Right lobe of liver (tissue), 6 donors: ENCODE measurements around the gene PLN. TPM values are rescaled to one million over a fixed set of nuclear protein-coding genes. Genes with fewer than 3 reads are reported as not detected.

Experiments
- ATAC-seq, 4 donors: fragments of 200-7000 bp; cut with Tn5 transposase; one replicate each; pipeline ENCODE4 v1.9.1; 2020; ENCODE audit warnings: mild to moderate bottlenecking in 4 of 4, moderate library complexity in 4 of 4
- DNase-seq, 3 donors: peaks; one replicate each; pipeline ENCODE4 v3.0.0-alpha.2; 2020
- H3K27ac ChIP-seq, 3 donors: fragments of 200-600 bp; one replicate each; pipeline ENCODE4 v1.8.0; 2022
- H3K27me3 ChIP-seq, 2 donors: fragments of 200-600 bp; one replicate each; pipeline ENCODE4 v1.8.0; 2022
- H3K36me3 ChIP-seq, 4 donors: fragments of 200-600 bp; sonication (generic) in 1 of 4; one replicate each; pipeline versions ENCODE4 v1.5.1 to v1.8.0; 2017 to 2022; ENCODE audit warnings: control low read depth in 1 of 4
- H3K4me1 ChIP-seq, 4 donors: fragments of 200-600 bp; sonication (generic) in 1 of 4; one replicate each; pipeline versions ENCODE4 v1.5.1 to v1.8.0; 2017 to 2022; ENCODE audit warnings: control low read depth in 1 of 4
- H3K4me3 ChIP-seq, 3 donors: fragments of 200-600 bp; one replicate each; pipeline ENCODE4 v1.8.0; 2022
- H3K9me3 ChIP-seq, 4 donors: fragments of 200-600 bp; sonication (generic) in 1 of 4; one replicate each; pipeline versions ENCODE4 v1.5.1 to v1.8.0; 2017 to 2022; ENCODE audit warnings: control low read depth in 1 of 4
- POLR2A ChIP-seq: fragments of 450-650 bp; IDR thresholded peaks from one replicate; pipeline ENCODE4 v1.6.1; 2017; ENCODE audit warnings: antibody characterized with exemption, mild to moderate bottlenecking
- WGBS: methylation state at CpG from one replicate; pipeline ENCODE4 v1.1.6; 2018; ENCODE audit warnings: low coverage, low lambda C conversion rate; ENCODE audit not compliant: insufficient coverage; ENCODE audit errors: missing lambda C conversion rate; 5-methylcytosine and 5-hydroxymethylcytosine counted together
- intact Hi-C, 2 donors: fragments of 100-400 bp; cut with DNase I; formaldehyde crosslinking; loops; one replicate each; pipeline versions ENCODE4 v1.11.2 to v1.14.1; 2022
- total RNA-seq, 6 experiments: library from RNA; depleted of rRNA in 2 of 6; stranded (reverse); fragments of >200 nt in 2 of 6; fragmentation: NEBNext Ultra II Directional in 3 of 6; extraction: Animal tissue kit (Norgen Biotek cat#: 25700) in 3 of 6; gene quantifications; one replicate each; pipeline versions ENCODE4 v1.1.0 to v1.2.4, GENCODE V29; 2016 to 2023
- TF ChIP-seq, protein P1 (sequence below), 4 donors: fragments of 200-600 bp in 3 of 4; fragments of 450-650 bp in 1 of 4; IDR thresholded peaks; one replicate each; pipeline versions ENCODE4 v1.5.1 to v1.8.0; 2016 to 2022; ENCODE audit warnings: antibody characterized with exemption in 4 of 4, mild to moderate bottlenecking in 2 of 4
- donor health status: DM: no; HTN: yes; CAD: no.
- donor health status: DM: no; HTN: no; CAD: no.
- donor health status: DM: no; HTN: no; CAD: no.
- donor health status: DM: no; HTN: yes; CAD: no.
- donor health status: DM: no; HTN: yes; CAD: no.

The PLN gene
- total RNA-seq, 6 experiments from 2014 or later, result 0.12 to 0.25 (median 0.20) TPM; not detected in 2

DNA sequence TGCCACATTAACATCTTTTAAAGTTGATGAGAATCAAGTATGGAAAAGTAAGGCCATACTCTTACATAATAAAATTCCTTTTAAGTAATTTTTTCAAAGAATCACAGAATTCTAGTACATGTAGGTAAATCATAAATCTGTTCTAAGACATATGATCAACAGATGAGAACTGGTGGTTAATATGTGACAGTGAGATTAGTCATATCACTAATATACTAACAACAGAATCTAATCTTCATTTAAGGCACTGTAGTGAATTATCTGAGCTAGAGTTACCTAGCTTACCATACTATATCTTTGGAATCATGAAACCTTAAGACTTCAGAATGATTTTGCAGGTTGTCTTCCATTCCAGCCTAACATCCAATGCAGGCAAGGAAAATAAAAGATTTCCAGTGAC lies 11.6 kb downstream of the PLN start:
- DNase-seq (no peak), ATAC-seq (no peak)
- H3K27me3 ChIP-seq, result no peaks in the 10 kb centered on the region
- H3K27ac ChIP-seq, result no peak overlapping the region
- no peaks in the 10 kb centered on the region for H3K4me1 ChIP-seq
- H3K36me3 ChIP-seq, result no peaks in the 10 kb centered on the region
- H3K9me3 ChIP-seq, result no peaks in the 10 kb centered on the region
- no peak overlapping the region for H3K4me3 ChIP-seq
- TF ChIP-seq, protein P1, sequence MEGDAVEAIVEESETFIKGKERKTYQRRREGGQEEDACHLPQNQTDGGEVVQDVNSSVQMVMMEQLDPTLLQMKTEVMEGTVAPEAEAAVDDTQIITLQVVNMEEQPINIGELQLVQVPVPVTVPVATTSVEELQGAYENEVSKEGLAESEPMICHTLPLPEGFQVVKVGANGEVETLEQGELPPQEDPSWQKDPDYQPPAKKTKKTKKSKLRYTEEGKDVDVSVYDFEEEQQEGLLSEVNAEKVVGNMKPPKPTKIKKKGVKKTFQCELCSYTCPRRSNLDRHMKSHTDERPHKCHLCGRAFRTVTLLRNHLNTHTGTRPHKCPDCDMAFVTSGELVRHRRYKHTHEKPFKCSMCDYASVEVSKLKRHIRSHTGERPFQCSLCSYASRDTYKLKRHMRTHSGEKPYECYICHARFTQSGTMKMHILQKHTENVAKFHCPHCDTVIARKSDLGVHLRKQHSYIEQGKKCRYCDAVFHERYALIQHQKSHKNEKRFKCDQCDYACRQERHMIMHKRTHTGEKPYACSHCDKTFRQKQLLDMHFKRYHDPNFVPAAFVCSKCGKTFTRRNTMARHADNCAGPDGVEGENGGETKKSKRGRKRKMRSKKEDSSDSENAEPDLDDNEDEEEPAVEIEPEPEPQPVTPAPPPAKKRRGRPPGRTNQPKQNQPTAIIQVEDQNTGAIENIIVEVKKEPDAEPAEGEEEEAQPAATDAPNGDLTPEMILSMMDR (IDR thresholded peaks at IDR 0.05), result no peak
- TF ChIP-seq POLR2A, result no peak
- intact Hi-C loops, result no loop called here

DNA sequence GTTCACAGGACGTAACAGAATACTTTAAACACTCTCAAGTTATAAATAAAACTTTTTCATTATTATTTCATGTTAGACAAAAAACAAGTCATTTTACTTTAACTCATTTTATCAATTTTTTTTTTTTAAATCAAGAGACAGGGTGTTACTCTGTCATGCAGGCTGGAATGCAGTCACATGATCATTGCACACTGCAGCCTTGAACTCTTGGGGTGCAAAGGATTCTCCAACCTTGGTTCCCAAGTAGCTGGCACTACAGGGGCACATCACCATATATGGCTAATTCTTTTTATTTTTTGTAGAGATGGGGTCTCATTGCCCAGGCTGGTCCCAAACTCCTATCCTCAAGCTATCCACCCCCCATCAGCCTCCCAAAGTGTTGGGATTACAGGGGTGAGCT lies 14.2 kb downstream of the PLN start:
- intact Hi-C loops, result no loop called here
- H3K4me1 ChIP-seq, result no peaks in the 10 kb centered on the region
- no peak overlapping the region for H3K4me3 ChIP-seq
- no peaks in the 10 kb centered on the region for H3K9me3 ChIP-seq
- H3K27me3 ChIP-seq, result no peaks in the 10 kb centered on the region
- no peaks in the 10 kb centered on the region for H3K36me3 ChIP-seq
- H3K27ac ChIP-seq, result no peak overlapping the region
- 88% methylated on average over 1 of the region's 1 CpG for WGBS
- DNase-seq (no peak), ATAC-seq (no peak)
- TF ChIP-seq, protein P1 (IDR thresholded peaks at IDR 0.05), result no peak
- no peak for TF ChIP-seq POLR2A

DNA sequence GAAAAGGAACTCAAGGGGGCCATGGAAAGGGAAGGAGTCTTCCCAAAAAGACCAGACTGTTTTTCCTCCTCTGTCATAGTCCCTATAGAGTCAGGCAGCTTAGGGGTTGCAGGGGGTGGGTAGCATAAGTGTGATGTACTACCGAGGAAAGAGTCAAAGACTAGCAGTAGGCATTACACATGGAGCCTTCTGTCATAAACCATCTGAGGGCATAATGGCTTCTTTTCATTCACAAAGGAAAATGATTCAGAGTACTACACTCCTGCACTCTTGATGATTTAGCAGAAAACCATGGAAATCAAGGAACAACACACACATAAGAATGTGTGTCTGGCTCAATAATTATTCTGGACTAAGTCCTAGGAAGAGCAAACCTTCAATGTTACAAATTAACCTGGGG lies 14.9 kb downstream of the PLN start:
- no peaks in the 10 kb centered on the region for H3K9me3 ChIP-seq
- 75% methylated on average over 1 of the region's 1 CpG for WGBS
- ATAC-seq (peak in 1 of 4 donors; percentile 33), DNase-seq (no peak)
- H3K4me3 ChIP-seq, result no peak overlapping the region
- intact Hi-C loops, result no loop called here
- no peak overlapping the region for H3K27ac ChIP-seq
- H3K4me1 ChIP-seq, result no peaks in the 10 kb centered on the region
- TF ChIP-seq POLR2A, result no peak
- TF ChIP-seq, protein P1 (IDR thresholded peaks at IDR 0.05), result no peak
- no peaks in the 10 kb centered on the region for H3K27me3 ChIP-seq
- H3K36me3 ChIP-seq, result no peaks in the 10 kb centered on the region

DNA sequence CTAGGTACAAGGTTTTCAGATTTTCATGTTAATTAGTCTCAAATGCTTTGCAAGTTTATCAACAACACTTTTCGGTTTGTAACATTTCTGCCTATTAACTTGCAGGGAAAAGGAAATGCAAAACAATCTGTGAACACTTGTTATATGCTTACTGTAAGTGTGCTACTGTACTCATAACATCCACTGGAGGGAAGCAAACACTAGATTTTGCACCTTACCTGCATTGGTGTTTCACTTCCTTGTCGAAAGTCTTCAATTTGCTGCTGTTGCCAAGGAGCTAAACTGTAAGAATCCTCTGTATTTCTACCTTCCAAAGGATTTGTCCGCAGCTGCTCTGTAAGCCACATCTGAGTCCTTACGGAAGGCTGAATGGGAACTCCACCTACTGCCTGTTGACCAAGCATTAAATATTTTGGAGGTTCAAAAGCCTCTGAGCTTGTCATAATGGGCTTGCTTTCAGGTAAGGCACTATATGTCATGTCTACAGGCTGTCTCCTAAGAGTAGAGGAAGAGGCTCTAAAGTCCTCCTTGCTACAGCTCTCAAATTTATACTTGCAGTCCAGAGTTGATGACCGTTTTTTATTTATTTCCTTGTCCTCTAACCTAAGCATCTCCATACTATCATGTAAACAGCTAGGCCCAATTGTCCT lies 17.3 kb downstream of the PLN start:
- Histone ChIP-seq H3K4me1 (no peaks in the 10 kb centered on the region), H3K4me3 (no peak overlapping the region), H3K27me3 (no peaks in the 10 kb centered on the region), H3K27ac (no peak overlapping the region), H3K9me3 (no peaks in the 10 kb centered on the region), H3K36me3 (no peaks in the 10 kb centered on the region)
- ATAC-seq, result peak in 1 of 4 donors; percentile 25
- 92% methylated on average over 5 of the region's 5 CpGs for WGBS
- intact Hi-C loops, result no loop called here
- DNase-seq, result no peak
- TF ChIP-seq, protein P1 (IDR thresholded peaks at IDR 0.05), result peak in 2 of 4 donors; percentile 11 to 13
- TF ChIP-seq POLR2A, result no peak

DNA sequence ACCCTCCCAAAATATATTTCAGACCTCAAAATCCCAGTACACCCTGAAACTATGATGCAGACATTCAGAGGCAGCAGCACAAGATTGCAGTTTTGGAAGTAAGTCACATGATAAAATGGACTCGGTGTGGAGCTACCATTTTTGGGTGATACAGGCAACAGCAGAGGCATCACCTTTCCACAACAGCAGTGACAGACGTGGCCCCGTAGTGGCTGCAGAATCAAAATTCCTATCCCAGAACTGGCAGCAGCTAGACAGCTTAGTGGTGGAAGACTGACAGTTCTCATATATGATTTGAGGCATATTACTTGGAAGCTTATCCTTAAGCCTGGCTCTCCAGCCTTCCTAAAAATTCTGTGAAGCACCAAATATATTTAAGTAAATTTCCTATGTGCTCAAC lies 19.9 kb downstream of the PLN start:
- Histone ChIP-seq H3K27me3 (no peaks in the 10 kb centered on the region), H3K36me3 (no peaks in the 10 kb centered on the region), H3K27ac (no peak overlapping the region), H3K4me3 (no peak overlapping the region), H3K9me3 (no peaks in the 10 kb centered on the region), H3K4me1 (no peaks in the 10 kb centered on the region)
- DNase-seq (no peak), ATAC-seq (no peak)
- 93% methylated on average over 3 of the region's 3 CpGs for WGBS
- TF ChIP-seq, protein P1 (IDR thresholded peaks at IDR 0.05), result no peak
- TF ChIP-seq POLR2A, result no peak
- intact Hi-C loops, result no loop called here
